GM12891 (cell line): ENCODE measurements around the gene NHSL2.

ENCODE experiments used
- POLR2A ChIP-seq: IDR thresholded peaks from 2 replicates; pipeline ENCODE4 v1.6.1; 2011; ENCODE audit warnings: low read depth, low read length, control low read depth
- POLR2AphosphoS5 ChIP-seq: IDR thresholded peaks from 2 replicates; pipeline ENCODE4 v1.6.1; 2011; ENCODE audit warnings: low read depth, low read length, control low read depth
- SPI1 ChIP-seq: IDR thresholded peaks from 2 replicates; pipeline ENCODE4 v1.6.1; 2011; ENCODE audit warnings: low read depth, low read length, control low read depth
- TAF1 ChIP-seq: IDR thresholded peaks from 2 replicates; pipeline ENCODE4 v1.6.1; 2011; ENCODE audit warnings: low read depth, low read length, control low read depth

DNA sequence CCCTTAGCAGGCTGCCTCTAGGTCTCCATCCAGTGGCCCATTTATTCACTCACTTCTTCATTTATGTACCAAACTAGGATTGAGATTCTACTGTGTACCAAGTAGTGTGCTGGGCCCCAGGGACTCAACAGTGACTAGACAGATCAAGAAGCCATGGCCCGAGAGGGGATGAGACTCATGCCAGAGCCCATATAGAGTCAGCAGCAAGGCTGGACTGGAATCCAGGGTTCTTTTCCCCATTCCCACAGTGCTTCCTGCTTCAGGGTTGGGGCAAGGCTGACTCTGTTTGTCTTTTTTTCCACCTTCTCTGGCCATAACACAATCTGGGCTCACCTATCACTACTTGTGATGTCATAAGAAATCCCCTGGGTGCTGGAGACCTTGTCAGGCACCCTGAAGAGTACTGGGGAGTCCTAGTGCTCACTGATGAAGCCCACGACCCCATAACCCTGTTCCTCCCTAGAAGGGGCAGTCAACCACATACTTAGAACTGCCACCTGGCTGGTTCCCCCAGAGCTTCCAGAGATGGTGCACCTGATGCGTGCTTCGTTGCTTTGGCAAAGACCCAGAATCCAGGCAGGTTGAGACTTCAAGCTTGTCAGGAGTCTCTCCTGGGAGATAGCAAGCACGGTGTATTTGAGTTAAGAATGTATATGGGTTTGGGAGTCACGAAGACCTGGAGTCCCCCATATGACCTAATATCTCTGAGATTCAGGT lies 214.8 kb downstream of the NHSL2 start:
- TF ChIP-seq POLR2A (no peak), SPI1 (no peak), POLR2AphosphoS5 (no peak), TAF1 (no peak)
